Activated T-helper 9 cell treated with anti-CD3 and anti-CD28 coated beads, Interleukin-2, amount 50 U/mL, for 16 hours (primary cell): ENCODE measurements around the gene EFHB.
"Not testable (repeated sequence)": the region's sequence is repeated elsewhere in the genome, so short reads cannot be mapped to it uniquely, and the experiment has no call there.

Source experiments
- DNase-seq: peaks from one replicate; pipeline ENCODE4 v3.0.0-alpha.2; 2020; ENCODE audit warnings: low read depth

EFHB gene

GRCh38 chr3:19934098-19934566, at the start of gene EFHB:
TSS of gene EFHB (minus strand) at chr3:19934217. CDS start at chr3:19934018, 199 bp downstream.
- no peak for DNase-seq

GRCh38 chr3:19972054-19972453, 38.0 kb upstream of the EFHB start:
- no peak for DNase-seq

GRCh38 chr3:19970327-19970726, 36.3 kb upstream of the EFHB start:
- no peak for DNase-seq

GRCh38 chr3:19967812-19968211, 33.8 kb upstream of the EFHB start:
- DNase-seq, result no peak

GRCh38 chr3:19967208-19967607, 33.2 kb upstream of the EFHB start:
- DNase-seq, result no peak

- DNase-seq, result no peak
These were observed 27.9 kb upstream of the EFHB start for GRCh38 chr3:19961960-19962359.

- DNase-seq, result no peak
These were observed 26.7 kb upstream of the EFHB start for GRCh38 chr3:19960696-19961095.

GRCh38 chr3:19959505-19959904, 25.5 kb upstream of the EFHB start:
- no peak for DNase-seq

- DNase-seq, result not testable (repeated sequence)
These were observed 23.3 kb upstream of the EFHB start for GRCh38 chr3:19957354-19957753.

- no peak for DNase-seq
These were observed 20.7 kb upstream of the EFHB start for GRCh38 chr3:19954676-19955075.

- no peak for DNase-seq
These were observed 16.3 kb upstream of the EFHB start for GRCh38 chr3:19950316-19950715.

- DNase-seq, result no peak
These were observed 14.2 kb upstream of the EFHB start for GRCh38 chr3:19948226-19948591.

GRCh38 chr3:19947549-19948225, 13.7 kb upstream of the EFHB start:
- DNase-seq, result peak; percentile 26

- DNase-seq, result peak; percentile 97
These were observed 13.0 kb upstream of the EFHB start, which contains the start of gene RAB5A for GRCh38 chr3:19946832-19947548. TSS of gene RAB5A (plus strand) at chr3:19947097. CDS start at chr3:19950899, 3,802 bp downstream.

- no peak for DNase-seq
These were observed 12.2 kb upstream of the EFHB start for GRCh38 chr3:19945969-19946831.

- no peak for DNase-seq
These were observed 11.5 kb upstream of the EFHB start for GRCh38 chr3:19945534-19945933.

GRCh38 chr3:19940643-19941042, 6.6 kb upstream of the EFHB start:
- DNase-seq, result no peak

- DNase-seq, result no peak
These were observed 4.2 kb upstream of the EFHB start for GRCh38 chr3:19938295-19938627.

GRCh38 chr3:19937459-19938294, 3.7 kb upstream of the EFHB start:
- DNase-seq, result no peak

- DNase-seq, result no peak
These were observed 1.6 kb downstream of the EFHB start for GRCh38 chr3:19932422-19932821.

- DNase-seq, result no peak
These were observed 2.2 kb downstream of the EFHB start for GRCh38 chr3:19931767-19932188.
